Astrocyte (in vitro differentiated cells and primary cell): ENCODE measurements around the gene CSK.

Experiments used
- CTCF ChIP-seq: IDR thresholded peaks from 2 replicates; pipeline ENCODE4 v1.5.1; 2011; ENCODE audit warnings: low read depth, mild to moderate bottlenecking, inconsistent platforms, low read length, moderate library complexity; ENCODE audit not compliant: insufficient read depth
- EZH2 ChIP-seq: IDR thresholded peaks from 2 replicates; pipeline ENCODE4 v1.6.1; 2012; ENCODE audit warnings: mild to moderate bottlenecking, low read length, inconsistent platforms; ENCODE audit not compliant: insufficient read depth

- TF ChIP-seq CTCF (no peak), EZH2 (no peak)
Measured at GRCh38 chr15:74791007-74791406, 9.1 kb downstream of the CSK start.
